ENCODE measurements around the gene RBBP6. TPM values are rescaled to one million over a fixed set of nuclear protein-coding genes. Genes with fewer than 3 reads are reported as not detected.
A peak's percentile ranks its signal among the peaks of the same experiment; 100 is the strongest.

RBBP6 gene
- total and polyA plus RNA-seq, 9 of the 15 experiments (the other 6 are each of a cell fraction or from before 2014, with no cell fraction given): 19.2 to 76.6 (median 42.7) TPM

- TF ChIP-seq, protein P1, sequence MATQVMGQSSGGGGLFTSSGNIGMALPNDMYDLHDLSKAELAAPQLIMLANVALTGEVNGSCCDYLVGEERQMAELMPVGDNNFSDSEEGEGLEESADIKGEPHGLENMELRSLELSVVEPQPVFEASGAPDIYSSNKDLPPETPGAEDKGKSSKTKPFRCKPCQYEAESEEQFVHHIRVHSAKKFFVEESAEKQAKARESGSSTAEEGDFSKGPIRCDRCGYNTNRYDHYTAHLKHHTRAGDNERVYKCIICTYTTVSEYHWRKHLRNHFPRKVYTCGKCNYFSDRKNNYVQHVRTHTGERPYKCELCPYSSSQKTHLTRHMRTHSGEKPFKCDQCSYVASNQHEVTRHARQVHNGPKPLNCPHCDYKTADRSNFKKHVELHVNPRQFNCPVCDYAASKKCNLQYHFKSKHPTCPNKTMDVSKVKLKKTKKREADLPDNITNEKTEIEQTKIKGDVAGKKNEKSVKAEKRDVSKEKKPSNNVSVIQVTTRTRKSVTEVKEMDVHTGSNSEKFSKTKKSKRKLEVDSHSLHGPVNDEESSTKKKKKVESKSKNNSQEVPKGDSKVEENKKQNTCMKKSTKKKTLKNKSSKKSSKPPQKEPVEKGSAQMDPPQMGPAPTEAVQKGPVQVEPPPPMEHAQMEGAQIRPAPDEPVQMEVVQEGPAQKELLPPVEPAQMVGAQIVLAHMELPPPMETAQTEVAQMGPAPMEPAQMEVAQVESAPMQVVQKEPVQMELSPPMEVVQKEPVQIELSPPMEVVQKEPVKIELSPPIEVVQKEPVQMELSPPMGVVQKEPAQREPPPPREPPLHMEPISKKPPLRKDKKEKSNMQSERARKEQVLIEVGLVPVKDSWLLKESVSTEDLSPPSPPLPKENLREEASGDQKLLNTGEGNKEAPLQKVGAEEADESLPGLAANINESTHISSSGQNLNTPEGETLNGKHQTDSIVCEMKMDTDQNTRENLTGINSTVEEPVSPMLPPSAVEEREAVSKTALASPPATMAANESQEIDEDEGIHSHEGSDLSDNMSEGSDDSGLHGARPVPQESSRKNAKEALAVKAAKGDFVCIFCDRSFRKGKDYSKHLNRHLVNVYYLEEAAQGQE (IDR thresholded peaks at IDR 0.05; ENCODE audit: borderline replicate concordance): peak; percentile 68
- TF ChIP-seq, protein P1 (CRISPR knock-in tag; IDR thresholded peaks at IDR 0.05; ENCODE audit: low read depth): no peak
- TF ChIP-seq ZNF699 (CRISPR knock-in tag; IDR thresholded peaks at IDR 0.05; ENCODE audit: insufficient replicate concordance): no peak
- peak; percentile 69; the same call in 1 of the 2 replicates for TF ChIP-seq CTBP1 (IDR thresholded peaks at IDR 0.05; ENCODE audit: borderline replicate concordance)
- peak in 1 of 2 experiments; percentile 56; a peak in 2 of 4 replicates for TF ChIP-seq MAZ (CRISPR knock-in tag; conservative IDR thresholded peaks at IDR 0.05 in 1 of 2, IDR thresholded peaks at IDR 0.05 in 1 of 2)
- no peak for TF ChIP-seq MTA1 (IDR thresholded peaks at IDR 0.05; ENCODE audit: borderline replicate concordance)
- peak; percentile 25 for TF ChIP-seq HNRNPLL (IDR thresholded peaks at IDR 0.05; ENCODE audit: low read depth, low read length, poor library complexity, severe bottlenecking)
- no peak for TF ChIP-seq ZNF431 (CRISPR knock-in tag; IDR thresholded peaks at IDR 0.05)
- TF ChIP-seq CC2D1A (IDR thresholded peaks at IDR 0.05): no peak
- no peak for TF ChIP-seq ZBTB17 (CRISPR knock-in tag; IDR thresholded peaks at IDR 0.05)
- no peak for TF ChIP-seq PYGO2 (tag; IDR thresholded peaks at IDR 0.05)
- TF ChIP-seq HDAC2 (IDR thresholded peaks at IDR 0.05): no peak
- no peak for TF ChIP-seq ZNF507 (tag; conservative IDR thresholded peaks at IDR 0.05)
- no peak for TF ChIP-seq TCF3 (CRISPR knock-in tag; IDR thresholded peaks at IDR 0.05)
- TF ChIP-seq, protein P2, sequence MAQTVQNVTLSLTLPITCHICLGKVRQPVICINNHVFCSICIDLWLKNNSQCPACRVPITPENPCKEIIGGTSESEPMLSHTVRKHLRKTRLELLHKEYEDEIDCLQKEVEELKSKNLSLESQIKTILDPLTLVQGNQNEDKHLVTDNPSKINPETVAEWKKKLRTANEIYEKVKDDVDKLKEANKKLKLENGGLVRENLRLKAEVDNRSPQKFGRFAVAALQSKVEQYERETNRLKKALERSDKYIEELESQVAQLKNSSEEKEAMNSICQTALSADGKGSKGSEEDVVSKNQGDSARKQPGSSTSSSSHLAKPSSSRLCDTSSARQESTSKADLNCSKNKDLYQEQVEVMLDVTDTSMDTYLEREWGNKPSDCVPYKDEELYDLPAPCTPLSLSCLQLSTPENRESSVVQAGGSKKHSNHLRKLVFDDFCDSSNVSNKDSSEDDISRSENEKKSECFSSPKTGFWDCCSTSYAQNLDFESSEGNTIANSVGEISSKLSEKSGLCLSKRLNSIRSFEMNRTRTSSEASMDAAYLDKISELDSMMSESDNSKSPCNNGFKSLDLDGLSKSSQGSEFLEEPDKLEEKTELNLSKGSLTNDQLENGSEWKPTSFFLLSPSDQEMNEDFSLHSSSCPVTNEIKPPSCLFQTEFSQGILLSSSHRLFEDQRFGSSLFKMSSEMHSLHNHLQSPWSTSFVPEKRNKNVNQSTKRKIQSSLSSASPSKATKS (CRISPR knock-in tag; IDR thresholded peaks at IDR 0.05): no peak
- TF ChIP-seq, protein P3, sequence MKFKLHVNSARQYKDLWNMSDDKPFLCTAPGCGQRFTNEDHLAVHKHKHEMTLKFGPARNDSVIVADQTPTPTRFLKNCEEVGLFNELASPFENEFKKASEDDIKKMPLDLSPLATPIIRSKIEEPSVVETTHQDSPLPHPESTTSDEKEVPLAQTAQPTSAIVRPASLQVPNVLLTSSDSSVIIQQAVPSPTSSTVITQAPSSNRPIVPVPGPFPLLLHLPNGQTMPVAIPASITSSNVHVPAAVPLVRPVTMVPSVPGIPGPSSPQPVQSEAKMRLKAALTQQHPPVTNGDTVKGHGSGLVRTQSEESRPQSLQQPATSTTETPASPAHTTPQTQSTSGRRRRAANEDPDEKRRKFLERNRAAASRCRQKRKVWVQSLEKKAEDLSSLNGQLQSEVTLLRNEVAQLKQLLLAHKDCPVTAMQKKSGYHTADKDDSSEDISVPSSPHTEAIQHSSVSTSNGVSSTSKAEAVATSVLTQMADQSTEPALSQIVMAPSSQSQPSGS (CRISPR knock-in tag; IDR thresholded peaks at IDR 0.05): no peak
- no peak for TF ChIP-seq PURB (CRISPR knock-in tag; IDR thresholded peaks at IDR 0.05; ENCODE audit: low read depth)
Measured at GRCh38 chr16:24504472-24505345, 34.7 kb upstream of the RBBP6 start (continued).
